Pancreas (tissue), 10 donors: ENCODE data around the gene RBM24. TPM values are rescaled to one million over a fixed set of nuclear protein-coding genes. Genes with fewer than 3 reads are reported as not detected.

Experiments used
- ATAC-seq, 4 donors: fragments of 200-7000 bp; cut with Tn5 transposase; one replicate each; pipeline versions ENCODE4 v1.8.0 to v1.9.1; 2020; ENCODE audit warnings: mild to moderate bottlenecking in 4 of 4, moderate library complexity in 4 of 4
- DNase-seq, 6 donors: peaks; one replicate each; pipeline ENCODE4 v3.0.0-alpha.2; 2020
- FAIRE-seq: peaks from 2 replicates; lab custom pipeline; 2012; peaks lifted over from hg19 to GRCh38; lab: Jason Lieb, UNC
- H3K27ac ChIP-seq, 4 donors: fragments of 200-600 bp; sonication (generic); 1 replicate in 3 of 4; 2 replicates in 1 of 4; pipeline versions ENCODE4 v1.5.0 to v1.8.0; 2020
- H3K27me3 ChIP-seq, 4 donors: fragments of 200-600 bp; one replicate each; pipeline ENCODE4 v1.8.0; 2021
- H3K36me3 ChIP-seq, 3 donors: fragments of 200-600 bp; sonication (generic) in 1 of 3; one replicate each; pipeline versions ENCODE4 v1.5.0 to v1.8.0; 2020 to 2021
- H3K4me1 ChIP-seq, 3 donors: fragments of 200-600 bp; one replicate each; pipeline ENCODE4 v1.8.0; 2021
- H3K4me3 ChIP-seq, 4 donors: fragments of 200-600 bp; sonication (generic) in 2 of 4; one replicate each; pipeline versions ENCODE4 v1.5.0 to v1.8.0; 2020 to 2021
- H3K9me3 ChIP-seq, 4 donors: fragments of 200-600 bp; one replicate each; pipeline ENCODE4 v1.8.0; 2021
- CTCF ChIP-seq, 4 donors: fragments of 200-600 bp; sonication (generic) in 3 of 4; IDR thresholded peaks; one replicate each; pipeline versions ENCODE4 v1.5.0 to v1.8.0; 2021; ENCODE audit warnings: antibody characterized with exemption in 4 of 4
- WGBS, 2 donors: extraction: QIAGEN DNeasy Blood & Tissue Kit; methylation state at CpG; one replicate each; pipeline ENCODE4 v1.1.7; 2013; 5-methylcytosine and 5-hydroxymethylcytosine counted together
- intact Hi-C, 3 donors: fragments of 100-400 bp; cut with DNase I; formaldehyde crosslinking; loops; one replicate each; pipeline versions ENCODE4 v1.11.1 to v1.14.2; 2022
- polyA plus RNA-seq, 2 donors: library from polyadenylated mRNA; stranded (reverse); fragments of 200-250 nt; gene quantifications; one replicate each; pipeline ENCODE4 v1.2.3, GENCODE V29; 2013
- total RNA-seq, 6 donors: library from RNA; stranded (reverse); fragmentation: NEBNext Ultra II Directional in 4 of 6; extraction: Animal tissue kit (Norgen Biotek cat#: 25700) in 4 of 6; gene quantifications; one replicate each; pipeline versions ENCODE4 v1.2.1 to v1.2.4, GENCODE V29; 2021 to 2023
- donor health status: healthy with polysubstance abuse.
- donor health status: DM: no; HTN: no; CAD: no; lungs with moderate emphysema.
- donor health status: DM: no; HTN: no; CAD: no.
- donor health status: control.
- donor health status: control.
- donor health status: Bipolar disorder and iron deficiency.
- donor health status: DM: yes; HTN: yes; CAD: no.
- donor health status: DM: no; HTN: no; CAD: no.
- donor health status: DM: no; HTN: no; CAD: no.
- donor health status: DM: yes; HTN: yes; CAD: no.

Gene RBM24
- total and polyA plus RNA-seq, 8 donors, result 0.06 to 0.45 (median 0.12) TPM; not detected in 2

DNA sequence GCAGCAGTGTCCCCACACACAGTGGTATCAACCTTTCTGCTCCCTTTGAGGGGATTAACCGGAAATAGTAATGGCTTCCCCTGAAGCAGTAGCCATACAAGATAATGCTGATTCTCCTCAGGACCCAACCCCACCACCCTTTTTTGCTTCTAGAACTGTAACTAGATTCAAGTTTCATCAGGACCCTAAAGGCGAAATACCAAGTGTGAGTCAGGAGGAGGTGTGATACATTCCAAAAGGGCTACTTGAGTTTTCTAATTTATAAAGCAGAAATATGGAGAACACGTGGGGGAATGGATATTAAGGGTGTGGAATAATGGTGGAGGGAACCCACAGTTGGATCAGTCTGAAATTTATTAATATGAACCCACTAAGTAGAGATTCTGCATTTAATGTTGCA lies 60.7 kb downstream of the RBM24 start:
- Histone ChIP-seq H3K4me3 (no peak overlapping the region), H3K36me3 (no peaks in the 10 kb centered on the region), H3K27me3 (no peaks in the 10 kb centered on the region), H3K27ac (no peak overlapping the region), H3K9me3 (no peaks in the 10 kb centered on the region), H3K4me1 (no peaks in the 10 kb centered on the region)
- WGBS, 2 donors, result 61 to 63% methylated on average over 3 of the region's 3 CpGs
- intact Hi-C loops, result no loop called here
- FAIRE-seq, result no peak
- TF ChIP-seq CTCF (IDR thresholded peaks at IDR 0.05), result no peak
- ATAC-seq, result no peak
- no peak for DNase-seq

DNA sequence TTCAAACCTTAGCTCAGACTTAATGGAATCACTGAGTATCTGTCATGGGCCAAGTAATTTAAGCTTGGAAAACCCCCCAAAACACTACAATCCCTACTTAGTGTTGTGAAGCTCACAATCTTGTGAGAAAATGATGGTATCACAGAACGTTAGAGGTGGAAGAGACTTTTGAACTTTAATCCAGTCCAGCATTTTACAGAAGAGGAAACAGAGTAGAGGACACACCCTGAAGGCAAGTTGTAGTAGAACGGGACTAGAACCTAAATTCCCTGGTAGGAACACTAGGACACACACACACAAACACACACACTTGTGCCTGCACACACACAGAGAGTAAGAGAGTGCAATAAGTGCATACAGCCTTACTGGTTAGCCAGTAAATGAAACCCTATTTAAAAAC lies 62.1 kb downstream of the RBM24 start:
- TF ChIP-seq CTCF (IDR thresholded peaks at IDR 0.05), result no peak

More for the DNA sequence above, 62.1 kb downstream of the RBM24 start:
- DNase-seq (no peak), ATAC-seq (no peak), FAIRE-seq (no peak)
- Histone ChIP-seq H3K36me3 (no peaks in the 10 kb centered on the region), H3K4me3 (no peak overlapping the region), H3K9me3 (no peaks in the 10 kb centered on the region), H3K27ac (no peak overlapping the region), H3K27me3 (no peaks in the 10 kb centered on the region), H3K4me1 (no peaks in the 10 kb centered on the region)
- intact Hi-C loops, result no loop called here
- WGBS, 2 donors, result 52 to 74% methylated on average over 2 of the region's 2 CpGs

Other genes with a start within 250 kb of the RBM24 start
- gene STMND1, start 179.3 kb upstream of the RBM24 start, total RNA-seq, result 1 to 10 TPM in 5 of 6 donors, under 1 TPM in 1; 0.21 to 3.8 (median 1.4) TPM
- gene STMND1, start 179.3 kb upstream of the RBM24 start, polyA plus RNA-seq, result 1 to 10 TPM; 1.1 to 2.2 TPM
- gene CAP2, start 112.2 kb downstream of the RBM24 start, total RNA-seq, result 1 to 10 TPM; 2.7 to 4.0 (median 3.2) TPM
- gene CAP2, start 112.2 kb downstream of the RBM24 start, polyA plus RNA-seq, result 1 to 10 TPM; 3.9 to 4.0 TPM